Smooth muscle cell (in vitro differentiated cells): ENCODE data around the gene MAMDC2. TPM values are rescaled to one million over a fixed set of nuclear protein-coding genes. Genes with fewer than 3 reads are reported as not detected.
A peak's percentile ranks its signal among the peaks of the same experiment; 100 is the strongest.

Experiments
- DNase-seq: peaks from one replicate; lab custom pipeline; 2025; ENCODE audit not compliant: unreplicated experiment; lab: John Stamatoyannopoulos, UW
- H2AFZ ChIP-seq: fragments of 200-600 bp; sonication (generic); 2 replicates; pipeline ENCODE4 v1.6.0; 2016; ENCODE audit warnings: antibody characterized with exemption, low read depth, mild to moderate bottlenecking
- H3F3A ChIP-seq: fragments of 200-600 bp; sonication (generic); 2 replicates; pipeline ENCODE4 v1.6.0; 2017; ENCODE audit warnings: antibody characterized with exemption, low read depth
- H3K27ac ChIP-seq: fragments of 200-600 bp; sonication (generic); 2 replicates; pipeline ENCODE4 v1.5.1; 2016; ENCODE audit warnings: low read depth, mild to moderate bottlenecking
- H3K27me3 ChIP-seq: fragments of 200-600 bp; sonication (generic); 2 replicates; pipeline ENCODE4 v1.6.1; 2016; ENCODE audit warnings: low read depth, mild to moderate bottlenecking
- H3K36me3 ChIP-seq: fragments of 200-600 bp; sonication (generic); 2 replicates; pipeline ENCODE4 v1.5.1; 2016; ENCODE audit warnings: low read depth
- H3K4me1 ChIP-seq: fragments of 200-600 bp; sonication (generic); 2 replicates; pipeline ENCODE4 v1.5.1; 2016; ENCODE audit warnings: low read depth
- H3K4me2 ChIP-seq: fragments of 200-600 bp; sonication (generic); 2 replicates; pipeline ENCODE4 v1.6.0; 2016; ENCODE audit warnings: mild to moderate bottlenecking
- H3K4me3 ChIP-seq: fragments of 200-600 bp; sonication (generic); 2 replicates; pipeline ENCODE4 v1.5.1; 2016; ENCODE audit warnings: mild to moderate bottlenecking
- H3K79me2 ChIP-seq: fragments of 200-600 bp; sonication (generic); 2 replicates; pipeline ENCODE4 v1.6.0; 2016; ENCODE audit warnings: low read depth, mild to moderate bottlenecking
- H3K9ac ChIP-seq: fragments of 200-600 bp; sonication (generic); 2 replicates; pipeline ENCODE4 v1.6.0; 2016; ENCODE audit warnings: low read depth
- H3K9me3 ChIP-seq: fragments of 200-600 bp; sonication (generic); replicated peaks from 2 replicates; pipeline ENCODE4 v1.5.1; 2016; ENCODE audit warnings: low read depth
- H4K20me1 ChIP-seq: fragments of 200-600 bp; sonication (generic); 2 replicates; pipeline ENCODE4 v1.6.0; 2016; ENCODE audit warnings: low read depth
- WGBS: methylation state at CpG from one replicate; pipeline ENCODE4 v1.1.7; 2016; ENCODE audit warnings: low lambda C conversion rate; 5-methylcytosine and 5-hydroxymethylcytosine counted together
- polyA plus RNA-seq: library from polyadenylated mRNA; unstranded; fragments of >200 nt; fragmentation: Nextera tagmentation; extraction: Ambion mirVana; gene quantifications from 2 replicates; pipeline ENCODE4 v1.2.1, GENCODE V29; 2016
- total RNA-seq: library from RNA; depleted of rRNA; stranded (reverse); fragments of >200 nt; gene quantifications from 2 replicates; pipeline ENCODE4 v1.2.3, GENCODE V29; 2014
- TF ChIP-seq, protein P1 (sequence below): fragments of 200-600 bp; sonication (generic); IDR thresholded peaks from 2 replicates; pipeline ENCODE4 v1.5.1; 2017; ENCODE audit warnings: borderline replicate concordance, mild to moderate bottlenecking, antibody characterized with exemption; ENCODE audit not compliant: insufficient read depth, poor library complexity, severe bottlenecking

The MAMDC2 gene
- total and polyA plus RNA-seq, 2 experiments from 2014 or later = 8.2 to 13.0 TPM

- peak overlapping the region; percentile 90 for H3K27ac ChIP-seq
- H3K79me2 ChIP-seq = no peaks in the 10 kb centered on the region
- no peak overlapping the region for H3K4me2 ChIP-seq
- H3K27me3 ChIP-seq = no peaks in the 10 kb centered on the region
- peaks cover 5% of the 10 kb centered on the region for H3K4me1 ChIP-seq
- no peak overlapping the region for H3K9ac ChIP-seq
- H3K9me3 ChIP-seq = no peaks in the 10 kb centered on the region
- no peak overlapping the region for H2AFZ ChIP-seq
- H3K4me3 ChIP-seq = no peak overlapping the region
- peaks cover 6% of the 10 kb centered on the region for H3F3A ChIP-seq
- no peak for DNase-seq
- H3K36me3 ChIP-seq = no peaks in the 10 kb centered on the region
- TF ChIP-seq, protein P1, sequence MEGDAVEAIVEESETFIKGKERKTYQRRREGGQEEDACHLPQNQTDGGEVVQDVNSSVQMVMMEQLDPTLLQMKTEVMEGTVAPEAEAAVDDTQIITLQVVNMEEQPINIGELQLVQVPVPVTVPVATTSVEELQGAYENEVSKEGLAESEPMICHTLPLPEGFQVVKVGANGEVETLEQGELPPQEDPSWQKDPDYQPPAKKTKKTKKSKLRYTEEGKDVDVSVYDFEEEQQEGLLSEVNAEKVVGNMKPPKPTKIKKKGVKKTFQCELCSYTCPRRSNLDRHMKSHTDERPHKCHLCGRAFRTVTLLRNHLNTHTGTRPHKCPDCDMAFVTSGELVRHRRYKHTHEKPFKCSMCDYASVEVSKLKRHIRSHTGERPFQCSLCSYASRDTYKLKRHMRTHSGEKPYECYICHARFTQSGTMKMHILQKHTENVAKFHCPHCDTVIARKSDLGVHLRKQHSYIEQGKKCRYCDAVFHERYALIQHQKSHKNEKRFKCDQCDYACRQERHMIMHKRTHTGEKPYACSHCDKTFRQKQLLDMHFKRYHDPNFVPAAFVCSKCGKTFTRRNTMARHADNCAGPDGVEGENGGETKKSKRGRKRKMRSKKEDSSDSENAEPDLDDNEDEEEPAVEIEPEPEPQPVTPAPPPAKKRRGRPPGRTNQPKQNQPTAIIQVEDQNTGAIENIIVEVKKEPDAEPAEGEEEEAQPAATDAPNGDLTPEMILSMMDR = no peak
- WGBS = 82% methylated on average over 2 of the region's 2 CpGs
- H4K20me1 ChIP-seq = no peaks in the 10 kb centered on the region
Observed at GRCh38 chr9:70130266-70130665, 86.6 kb downstream of the MAMDC2 start.

DNA sequence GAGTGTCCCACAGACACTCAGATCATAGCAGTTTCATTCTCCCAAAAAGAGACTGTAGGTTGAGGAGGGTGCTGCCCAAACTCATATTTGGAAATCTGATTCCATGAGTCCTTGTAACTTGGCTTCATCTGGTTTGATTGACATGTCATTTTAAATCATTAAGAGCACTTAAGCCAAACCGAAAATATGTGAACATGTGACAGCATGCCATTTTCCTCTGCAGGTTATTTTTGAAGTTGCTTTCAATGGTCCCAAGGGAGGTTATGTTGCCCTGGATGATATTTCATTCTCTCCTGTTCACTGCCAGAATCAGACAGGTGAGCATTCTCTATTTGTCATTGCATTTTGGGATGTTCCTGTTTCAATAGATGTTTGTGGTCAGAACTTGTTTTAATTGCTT is 87.6 kb downstream of the MAMDC2 start:
- Histone ChIP-seq H3K4me2 (no peak overlapping the region), H3F3A (peaks cover 6% of the 10 kb centered on the region), H3K36me3 (no peaks in the 10 kb centered on the region), H3K9ac (no peak overlapping the region), H3K79me2 (no peaks in the 10 kb centered on the region), H3K27ac (peak overlapping the region; percentile 90), H3K4me1 (peaks cover 5% of the 10 kb centered on the region), H3K27me3 (no peaks in the 10 kb centered on the region), H4K20me1 (no peaks in the 10 kb centered on the region), H3K9me3 (no peaks in the 10 kb centered on the region), H3K4me3 (no peak overlapping the region), H2AFZ (no peak overlapping the region)
- TF ChIP-seq, protein P1 = no peak
- 89% methylated on average over 1 of the region's 1 CpG for WGBS
- no peak for DNase-seq

GRCh38 chr9:70133253-70134208 is 89.9 kb downstream of the MAMDC2 start:
- H3K27me3 ChIP-seq = no peaks in the 10 kb centered on the region
- H2AFZ ChIP-seq = no peak overlapping the region
- H4K20me1 ChIP-seq = no peaks in the 10 kb centered on the region
- no peak for DNase-seq
- peaks cover 23% of the 10 kb centered on the region for H3F3A ChIP-seq
- TF ChIP-seq, protein P1 = no peak
- H3K79me2 ChIP-seq = no peaks in the 10 kb centered on the region
- H3K9me3 ChIP-seq = no peaks in the 10 kb centered on the region
- H3K4me1 ChIP-seq = peaks cover 5% of the 10 kb centered on the region
- H3K36me3 ChIP-seq = no peaks in the 10 kb centered on the region
- WGBS = 23% methylated on average over 6 of the region's 6 CpGs
- peak overlapping the region; percentile 37 for H3K9ac ChIP-seq
- no peak overlapping the region for H3K4me3 ChIP-seq
- peak overlapping the region; percentile 90 for H3K27ac ChIP-seq
- H3K4me2 ChIP-seq = peak overlapping the region; percentile 65

DNA sequence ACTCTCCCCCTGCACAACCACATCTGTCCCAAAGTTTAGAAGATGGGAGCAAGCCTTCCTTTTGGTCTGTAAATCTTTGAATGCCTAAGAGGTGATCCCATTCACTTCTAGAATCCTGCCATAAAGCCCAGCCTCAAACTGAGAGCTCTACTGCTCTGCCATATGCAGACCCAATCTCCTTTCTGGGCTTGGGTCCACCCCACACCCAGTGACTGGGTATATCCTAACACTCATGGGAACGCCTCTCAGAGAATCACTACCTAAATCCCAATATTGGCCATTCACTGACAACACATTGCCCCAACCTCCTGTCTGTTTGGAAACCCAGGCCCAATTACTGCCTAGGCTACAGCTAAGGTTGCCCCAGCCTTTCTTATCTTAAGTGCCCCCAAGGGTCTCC is 90.7 kb downstream of the MAMDC2 start:
- Histone ChIP-seq H3K27ac (peak overlapping the region; percentile 90), H4K20me1 (no peaks in the 10 kb centered on the region), H3F3A (peaks cover 26% of the 10 kb centered on the region), H3K9me3 (no peaks in the 10 kb centered on the region), H3K79me2 (no peaks in the 10 kb centered on the region), H3K4me3 (no peak overlapping the region), H3K27me3 (no peaks in the 10 kb centered on the region), H3K36me3 (no peaks in the 10 kb centered on the region), H3K4me2 (peak overlapping the region; percentile 54), H3K9ac (peak overlapping the region; percentile 37), H2AFZ (no peak overlapping the region), H3K4me1 (peaks cover 5% of the 10 kb centered on the region)
- DNase-seq = no peak
- TF ChIP-seq, protein P1 = no peak
- 96% methylated on average over 1 of the region's 1 CpG for WGBS
